DMS153 treated with DMSO at 0.1 percent for 48 hours (cell line): ENCODE data around the gene ADAMTS5.

Source experiments
- DNase-seq: peaks from one replicate; lab custom pipeline; 2025; ENCODE audit not compliant: unreplicated experiment; lab: John Stamatoyannopoulos, UW

Gene ADAMTS5

GRCh38 chr21:26888931-26889330 lies 78.0 kb downstream of the ADAMTS5 start:
- DNase-seq, result no peak

DNA sequence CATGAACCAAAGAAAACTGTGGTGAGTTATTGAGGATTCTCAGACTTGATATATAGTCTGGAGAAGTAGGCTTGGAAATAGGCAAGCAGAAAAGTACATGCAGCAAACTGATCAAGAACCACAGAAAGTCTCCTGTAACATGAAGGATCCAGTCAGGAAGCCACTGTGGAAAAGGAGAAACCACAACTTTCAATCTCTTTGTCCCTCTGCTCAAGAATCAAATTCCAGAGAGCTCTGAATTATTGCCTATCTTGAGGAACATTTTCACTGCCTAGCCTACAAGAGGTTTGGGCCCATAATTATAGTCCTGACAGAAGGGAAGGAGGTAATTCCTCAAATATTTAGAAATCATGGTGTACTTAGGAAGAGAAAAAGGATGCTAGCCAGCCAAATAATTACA lies 78.6 kb downstream of the ADAMTS5 start:
- DNase-seq, result no peak

DNA sequence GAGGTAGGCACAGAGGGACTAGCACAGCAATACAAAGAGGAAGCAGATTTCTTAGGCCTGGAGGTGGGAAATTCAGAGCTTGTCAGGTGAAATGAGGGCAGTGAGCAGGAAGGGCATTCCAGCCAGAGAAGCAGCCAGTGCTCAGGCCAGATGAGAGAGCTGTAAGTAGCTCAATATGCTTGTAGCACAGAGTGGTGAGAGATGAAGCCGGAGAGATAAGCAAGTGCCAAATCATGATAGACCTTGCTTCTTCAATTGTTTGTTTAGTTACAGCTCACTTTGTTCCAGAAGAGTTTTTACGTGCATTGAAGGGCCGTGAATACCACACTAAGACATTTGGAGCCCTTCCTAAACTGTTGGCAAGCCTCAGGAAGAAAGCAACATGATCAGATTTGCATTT lies 79.6 kb downstream of the ADAMTS5 start:
- DNase-seq, result no peak

- no peak for DNase-seq
Observed at GRCh38 chr21:26884436-26884835, 82.5 kb downstream of the ADAMTS5 start.

DNA sequence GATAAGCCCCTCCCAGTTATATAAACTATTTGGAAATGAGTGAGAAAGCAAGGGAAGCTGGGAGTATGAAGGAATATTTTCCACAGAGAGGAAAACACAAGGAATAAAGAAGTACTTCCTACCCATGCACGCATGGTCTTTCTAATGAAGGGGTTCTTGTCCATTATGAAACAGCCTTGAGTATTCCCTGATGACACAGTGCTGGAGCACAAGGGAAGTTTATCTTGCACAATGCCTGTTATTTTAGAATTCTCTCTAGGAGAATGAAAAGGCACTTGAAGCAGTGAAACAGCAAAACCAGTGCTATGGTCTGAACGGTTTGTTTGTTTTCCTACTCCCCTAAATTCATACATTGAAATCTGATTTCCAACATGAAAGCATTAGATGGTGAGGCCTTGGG lies 83.1 kb downstream of the ADAMTS5 start:
- no peak for DNase-seq

GRCh38 chr21:26881504-26882228 lies 85.2 kb downstream of the ADAMTS5 start:
- DNase-seq, result no peak

DNA sequence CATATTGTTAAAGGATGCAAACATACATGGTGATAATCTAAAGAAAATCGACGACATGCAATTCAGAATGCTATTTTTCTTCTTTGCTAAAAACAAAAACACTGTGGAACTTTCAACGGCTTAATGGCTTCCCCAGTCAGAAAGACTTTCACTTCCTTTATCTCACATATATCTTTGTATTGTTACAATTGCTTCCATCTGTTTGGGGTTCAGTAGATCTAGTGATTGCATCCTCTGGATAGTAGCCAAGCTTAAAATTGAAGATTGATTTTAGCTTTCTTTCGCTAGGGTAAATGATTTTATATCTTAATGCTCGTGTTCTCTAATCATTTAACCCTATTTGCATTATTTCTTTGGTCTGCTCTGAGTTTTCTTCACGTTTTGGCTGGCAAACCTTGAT lies 89.9 kb downstream of the ADAMTS5 start:
- no peak for DNase-seq

GRCh38 chr21:26874347-26874746 lies 92.5 kb downstream of the ADAMTS5 start:
- no peak for DNase-seq
